BLaER1 (cell line): Measurements from ENCODE around the gene C1D.

ENCODE experiments used
- H3K27ac ChIP-seq: shearing (Covaris generic); formaldehyde crosslinking; 2 replicates; pipeline ENCODE4 v1.8.1; 2022
- H3K27me3 ChIP-seq: shearing (Covaris generic); formaldehyde crosslinking; 2 replicates; pipeline ENCODE4 v1.8.1; 2022
- H3K36me3 ChIP-seq: shearing (Covaris generic); formaldehyde crosslinking; 2 replicates; pipeline ENCODE4 v1.8.1; 2022
- H3K4me1 ChIP-seq: shearing (Covaris generic); formaldehyde crosslinking; 2 replicates; pipeline ENCODE4 v1.8.1; 2022
- H3K4me2 ChIP-seq: shearing (Covaris generic); formaldehyde crosslinking; 2 replicates; pipeline ENCODE4 v1.8.1; 2022
- H3K4me3 ChIP-seq: shearing (Covaris generic); formaldehyde crosslinking; 2 replicates; pipeline ENCODE4 v1.8.1; 2022
- H3K9ac ChIP-seq: shearing (Covaris generic); formaldehyde crosslinking; 2 replicates; pipeline ENCODE4 v1.8.1; 2022
- H3K9me3 ChIP-seq: shearing (Covaris generic); formaldehyde crosslinking; 2 replicates; pipeline ENCODE4 v1.8.1; 2022
- H4K20me1 ChIP-seq: shearing (Covaris generic); formaldehyde crosslinking; 2 replicates; pipeline ENCODE4 v1.8.1; 2022
- Cebpa-rat ChIP-seq: shearing (Covaris generic); IDR thresholded peaks from 2 replicates; pipeline ENCODE4 v1.8.1; 2022

The C1D gene

GRCh38 chr2:67993329-67993728, 69.5 kb downstream of the C1D start:
- no peak overlapping the region for H3K4me3 ChIP-seq
- no peaks in the 10 kb centered on the region for H3K36me3 ChIP-seq
- TF ChIP-seq Cebpa-rat: no peak
- no peak overlapping the region for H3K9ac ChIP-seq
- H3K27me3 ChIP-seq: no peaks in the 10 kb centered on the region
- peaks cover 11% of the 10 kb centered on the region; the same call in 1 of the 2 replicates for H3K9me3 ChIP-seq
- no peak overlapping the region for H3K27ac ChIP-seq
- H3K4me1 ChIP-seq: no peaks in the 10 kb centered on the region
- H4K20me1 ChIP-seq: no peaks in the 10 kb centered on the region
- H3K4me2 ChIP-seq: no peak overlapping the region

- H3K4me1 ChIP-seq: no peaks in the 10 kb centered on the region
- H3K27ac ChIP-seq: no peak overlapping the region
- no peak for TF ChIP-seq Cebpa-rat
- peaks cover 11% of the 10 kb centered on the region; the same call in 1 of the 2 replicates for H3K9me3 ChIP-seq
- H3K27me3 ChIP-seq: no peaks in the 10 kb centered on the region
- H3K4me3 ChIP-seq: no peak overlapping the region
- H3K9ac ChIP-seq: no peak overlapping the region
- no peaks in the 10 kb centered on the region for H3K36me3 ChIP-seq
- no peaks in the 10 kb centered on the region for H4K20me1 ChIP-seq
- H3K4me2 ChIP-seq: no peak overlapping the region
Measured at GRCh38 chr2:67991456-67991855, 71.3 kb downstream of the C1D start.
